Endodermal cell (in vitro differentiated cells): ENCODE measurements around the gene PIK3CA. TPM values are rescaled to one million over a fixed set of nuclear protein-coding genes. Genes with fewer than 3 reads are reported as not detected.
A peak's percentile ranks its signal among the peaks of the same experiment; 100 is the strongest.

Experiments
- DNase-seq: peaks from one replicate; pipeline ENCODE4 v3.0.0-alpha.2; 2017
- H3K27ac ChIP-seq: 2 replicates; pipeline ENCODE4 v1.5.1; 2013; ENCODE audit warnings: mild to moderate bottlenecking, low read depth, low read length, moderate library complexity
- H3K27me3 ChIP-seq: 2 replicates; pipeline ENCODE4 v1.6.1; 2013; ENCODE audit warnings: mild to moderate bottlenecking, low read length, moderate library complexity; ENCODE audit not compliant: insufficient read depth, control insufficient read depth, poor library complexity, severe bottlenecking
- H3K36me3 ChIP-seq: 2 replicates; pipeline ENCODE4 v1.7.0; 2013; ENCODE audit warnings: mild to moderate bottlenecking, low read length, moderate library complexity; ENCODE audit not compliant: control insufficient read depth, insufficient read depth
- H3K4me1 ChIP-seq: one replicate; pipeline ENCODE4 v1.7.0; 2013; ENCODE audit warnings: low read length; ENCODE audit not compliant: control insufficient read depth, insufficient read depth
- H3K4me3 ChIP-seq: 2 replicates; pipeline ENCODE4 v1.5.1; 2013; ENCODE audit warnings: mild to moderate bottlenecking, low read length, moderate library complexity
- H3K9ac ChIP-seq: 2 replicates; pipeline ENCODE4 v1.6.1; 2013; ENCODE audit warnings: mild to moderate bottlenecking, low read length, moderate library complexity; ENCODE audit not compliant: poor library complexity, severe bottlenecking; ENCODE audit errors: extremely low read depth
- H3K9me3 ChIP-seq: 2 replicates; pipeline ENCODE4 v1.6.1; 2013; ENCODE audit warnings: mild to moderate bottlenecking, low read length, moderate library complexity; ENCODE audit not compliant: control insufficient read depth
- H3K27ac Mint-ChIP-seq: 2 replicates; pipeline ENCODE4 v1.8.0; 2020; ENCODE audit warnings: mixed read lengths
- H3K27me3 Mint-ChIP-seq: 2 replicates; pipeline ENCODE4 v1.8.0; 2021; ENCODE audit warnings: mild to moderate bottlenecking, mixed read lengths; ENCODE audit not compliant: insufficient read depth
- H3K36me3 Mint-ChIP-seq: 2 replicates; pipeline ENCODE4 v1.8.0; 2020; ENCODE audit warnings: low read depth, mixed read lengths
- H3K4me1 Mint-ChIP-seq: 2 replicates; pipeline ENCODE4 v1.8.0; 2020; ENCODE audit warnings: mixed read lengths
- H3K4me3 Mint-ChIP-seq: 2 replicates; pipeline ENCODE4 v1.8.0; 2020; ENCODE audit warnings: mild to moderate bottlenecking, moderate library complexity, mixed read lengths
- H3K9me3 Mint-ChIP-seq: 2 replicates; pipeline ENCODE4 v1.8.0; 2020; ENCODE audit warnings: mild to moderate bottlenecking, mixed read lengths
- CTCF ChIP-seq: fragments of 200-600 bp; sonication (generic); conservative IDR thresholded peaks from 2 replicates; pipeline ENCODE4 v1.5.0; 2021; ENCODE audit warnings: antibody characterized with exemption, mild to moderate bottlenecking
- WGBS, 2 experiments: methylation state at CpG; one replicate each; pipeline versions ENCODE4 v1.1.5 to v1.1.7; 2013; ENCODE audit warnings: missing lambda C conversion rate in 2 of 2, mixed read lengths in 1 of 2; ENCODE audit not compliant: insufficient coverage in 1 of 2, insufficient read length in 1 of 2; 5-methylcytosine and 5-hydroxymethylcytosine counted together
- total RNA-seq, 2 donors: library from RNA; stranded (reverse); fragmentation: NEBNext Ultra II Directional in 1 of 2; extraction: Animal tissue kit (Norgen Biotek cat#: 25700) in 1 of 2; gene quantifications; 2 replicates in 1 of 2; 3 replicates in 1 of 2; pipeline ENCODE4 v1.2.1, GENCODE V29; 2021

Gene PIK3CA
- total RNA-seq, 2 donors from 2014 or later = 21.1 to 22.2 TPM

- Mint-ChIP-seq H3K9me3 (no peaks in the 10 kb centered on the region), H3K27me3 (no peaks in the 10 kb centered on the region), H3K4me3 (no peak overlapping the region), H3K36me3 (peaks cover 4% of the 10 kb centered on the region), H3K4me1 (peaks cover 29% of the 10 kb centered on the region), H3K27ac (peak overlapping the region; percentile 59)
- 86 to 92% methylated on average over 3 to 6 of the region's 6 CpGs for WGBS, 2 experiments
- Histone ChIP-seq H3K4me1 (peaks cover 4% of the 10 kb centered on the region), H3K9me3 (no peaks in the 10 kb centered on the region), H3K27me3 (no peaks in the 10 kb centered on the region), H3K4me3 (no peak overlapping the region), H3K27ac (no peak overlapping the region), H3K36me3 (no peaks in the 10 kb centered on the region), H3K9ac (no peak overlapping the region)
- no peak for TF ChIP-seq CTCF
- no peak for DNase-seq
Measured at GRCh38 chr3:179190581-179190980, 42.4 kb downstream of the PIK3CA start.

GRCh38 chr3:179192542-179192941, 44.4 kb downstream of the PIK3CA start:
- Mint-ChIP-seq H3K4me3 (no peak overlapping the region), H3K4me1 (peaks cover 34% of the 10 kb centered on the region), H3K9me3 (no peaks in the 10 kb centered on the region), H3K36me3 (no peaks in the 10 kb centered on the region), H3K27ac (no peak overlapping the region), H3K27me3 (no peaks in the 10 kb centered on the region)
- no peak for TF ChIP-seq CTCF
- Histone ChIP-seq H3K27ac (no peak overlapping the region), H3K4me1 (peaks cover 4% of the 10 kb centered on the region), H3K9ac (no peak overlapping the region), H3K27me3 (no peaks in the 10 kb centered on the region), H3K9me3 (no peaks in the 10 kb centered on the region), H3K36me3 (no peaks in the 10 kb centered on the region), H3K4me3 (no peak overlapping the region)
- no peak for DNase-seq
- WGBS, 2 experiments = 94 to 100% methylated on average over 2 to 3 of the region's 3 CpGs

GRCh38 chr3:179194931-179195330, 46.8 kb downstream of the PIK3CA start:
- Mint-ChIP-seq H3K27ac (peak overlapping the region; percentile 49), H3K27me3 (no peaks in the 10 kb centered on the region), H3K4me3 (no peak overlapping the region), H3K9me3 (no peaks in the 10 kb centered on the region), H3K4me1 (peaks cover 29% of the 10 kb centered on the region), H3K36me3 (peaks cover 4% of the 10 kb centered on the region)
- H3K27me3 ChIP-seq = no peaks in the 10 kb centered on the region
- TF ChIP-seq CTCF = no peak
- peak; percentile 71 for DNase-seq
- H3K4me3 ChIP-seq = peak overlapping the region; percentile 12
- H3K4me1 ChIP-seq = peaks cover 4% of the 10 kb centered on the region
- H3K9ac ChIP-seq = no peak overlapping the region
- H3K9me3 ChIP-seq = peaks cover 3% of the 10 kb centered on the region
- peaks cover 3% of the 10 kb centered on the region for H3K36me3 ChIP-seq
- no peak overlapping the region for H3K27ac ChIP-seq
- WGBS, 2 experiments = 48 to 54% methylated on average over 2 to 4 of the region's 4 CpGs
